GM19238 (cell line): Measurements from ENCODE around the gene CDK7.
"Not testable (repeated sequence)": the region's sequence is repeated elsewhere in the genome, so short reads cannot be mapped to it uniquely, and the experiment has no call there.

Experiments
- DNase-seq: peaks from one replicate; pipeline ENCODE4 v3.0.0; 2011; ENCODE audit warnings: low spot score; ENCODE audit not compliant: insufficient read length

Gene CDK7

GRCh38 chr5:69234457-69235268, at the start of gene CDK7:
Gene CDK7, plus strand, starts transcription at chr5:69234886. Its CDS starts 90 bp downstream, at chr5:69234976.
- DNase-seq = peak; percentile 90

GRCh38 chr5:69187342-69187741, 47.3 kb upstream of the CDK7 start:
- DNase-seq = no peak

GRCh38 chr5:69188811-69189161, 45.9 kb upstream of the CDK7 start:
- no peak for DNase-seq

- peak; percentile 78 for DNase-seq
These were observed 45.3 kb upstream of the CDK7 start, which contains the start of gene CENPH for GRCh38 chr5:69189162-69190086. Gene CENPH, plus strand, starts transcription at chr5:69189583. Its CDS starts 52 bp downstream, at chr5:69189635.

GRCh38 chr5:69202497-69202896, 32.2 kb upstream of the CDK7 start:
- DNase-seq = no peak

- DNase-seq = no peak
These were observed 28.0 kb upstream of the CDK7 start for GRCh38 chr5:69206528-69207190.

- no peak for DNase-seq
These were observed 25.1 kb upstream of the CDK7 start for GRCh38 chr5:69209602-69210001.

GRCh38 chr5:69211200-69211599, 23.5 kb upstream of the CDK7 start:
- no peak for DNase-seq

- no peak for DNase-seq
These were observed 22.7 kb upstream of the CDK7 start for GRCh38 chr5:69212022-69212421.

GRCh38 chr5:69213513-69214215, 21.0 kb upstream of the CDK7 start:
- DNase-seq = no peak

GRCh38 chr5:69217151-69217511, 17.6 kb upstream of the CDK7 start:
- no peak for DNase-seq

GRCh38 chr5:69217548-69218526, 16.8 kb upstream of the CDK7 start:
- peak; percentile 93 for DNase-seq

- DNase-seq = no peak
These were observed 14.7 kb upstream of the CDK7 start for GRCh38 chr5:69219939-69220338.

GRCh38 chr5:69220371-69220770, 14.3 kb upstream of the CDK7 start:
- DNase-seq = not testable (repeated sequence)

GRCh38 chr5:69220833-69221232, 13.9 kb upstream of the CDK7 start:
- DNase-seq = not testable (repeated sequence)

- no peak for DNase-seq
These were observed 10.2 kb upstream of the CDK7 start for GRCh38 chr5:69224520-69224919.

GRCh38 chr5:69225860-69226259, 8.8 kb upstream of the CDK7 start:
- no peak for DNase-seq

GRCh38 chr5:69230181-69230580, 4.5 kb upstream of the CDK7 start:
- DNase-seq = no peak

- no peak for DNase-seq
These were observed 3.4 kb upstream of the CDK7 start for GRCh38 chr5:69231281-69231680.

- no peak for DNase-seq
These were observed 2.8 kb upstream of the CDK7 start for GRCh38 chr5:69231851-69232250.
